GM12878 (cell line): ENCODE measurements around the gene FZD10. TPM values are rescaled to one million over a fixed set of nuclear protein-coding genes. Genes with fewer than 3 reads are reported as not detected.

ENCODE experiments used
- ATAC-seq: fragments of 200-7000 bp; cut with Tn5 transposase; 3 replicates; pipeline ENCODE4 v1.9.1; 2020; ENCODE audit warnings: mild to moderate bottlenecking, moderate library complexity
- BruUV-seq: library from RNA; stranded (reverse); fragments of 400-500 nt; replicated peaks from 2 replicates; lab custom pipeline; 2021; lab: Mats Ljungman, UMichigan
- CTCF ChIA-PET: fragments of 300-600 bp; sonication (Branson Sonifier 250); formaldehyde crosslinking; extraction: SDS; loops from one replicate; lab custom pipeline; 2021; ENCODE audit warnings: inconsistent platforms; lab: Yijun Ruan, JAX
- POLR2A ChIA-PET: fragments of 350-600 bp; formaldehyde crosslinking; extraction: SDS; loops from one replicate; lab custom pipeline; 2021; ENCODE audit warnings: inconsistent platforms; lab: Charles Lee
- RAD21 ChIA-PET: fragments of 300-600 bp; sonication (Branson Sonifier 250); formaldehyde crosslinking; loops from one replicate; lab custom pipeline; 2023; ENCODE audit warnings: antibody characterized with exemption; ENCODE audit not compliant: unreplicated experiment; lab: Charles Lee
- SMC1A ChIA-PET: fragments of 300-600 bp; sonication (Branson Sonifier 250); formaldehyde crosslinking; loops from one replicate; lab custom pipeline; 2023; ENCODE audit not compliant: unreplicated experiment, uncharacterized antibody; lab: Charles Lee
- DNase-seq: peaks from one replicate; pipeline ENCODE4 v3.0.0-alpha.2; 2011; ENCODE audit warnings: low read depth, low spot score
- FAIRE-seq: peaks from 3 replicates; lab custom pipeline; 2011; peaks lifted over from hg19 to GRCh38; lab: Jason Lieb, UNC
- H2AFZ ChIP-seq: 2 replicates; pipeline ENCODE4 v1.6.0; 2011; ENCODE audit warnings: low read depth, low read length, control low read depth; ENCODE audit not compliant: control insufficient read depth
- H3K27ac ChIP-seq: 2 replicates; pipeline ENCODE4 v1.5.1; 2011; ENCODE audit warnings: control low read depth; ENCODE audit not compliant: control insufficient read depth, insufficient read depth
- H3K27me3 ChIP-seq, 2 experiments: replicated peaks in 1 of 2; 2 replicates each; pipeline versions ENCODE4 v1.6.0 to v1.6.1; 2011; ENCODE audit warnings: low read length in 1 of 2; ENCODE audit not compliant: control insufficient read depth in 2 of 2, insufficient read depth in 2 of 2
- H3K36me3 ChIP-seq, 2 experiments: 2 replicates each; pipeline ENCODE4 v1.5.1; 2011; ENCODE audit warnings: low read length in 1 of 2; ENCODE audit not compliant: control insufficient read depth in 2 of 2, insufficient read depth in 2 of 2
- H3K4me1 ChIP-seq: 2 replicates; pipeline ENCODE4 v1.6.1; 2011; ENCODE audit warnings: mild to moderate bottlenecking, low read length, moderate library complexity, mixed read lengths; ENCODE audit not compliant: control insufficient read depth, insufficient read depth
- H3K4me2 ChIP-seq: 2 replicates; pipeline ENCODE4 v1.6.0; 2011; ENCODE audit warnings: control low read depth; ENCODE audit not compliant: control insufficient read depth, insufficient read depth
- H3K4me3 ChIP-seq: fragments of 200-600 bp; sonication (generic); 2 replicates; pipeline ENCODE4 v1.5.1; 2016
- H3K79me2 ChIP-seq: 2 replicates; pipeline ENCODE4 v1.6.0; 2011; ENCODE audit warnings: low read length; ENCODE audit not compliant: control insufficient read depth, insufficient read depth
- H3K9ac ChIP-seq: 2 replicates; pipeline ENCODE4 v1.8.0; 2011; ENCODE audit warnings: low read length, control low read depth, mixed read lengths; ENCODE audit not compliant: control insufficient read depth, insufficient read depth
- H3K9me3 ChIP-seq: replicated peaks from 3 replicates; pipeline ENCODE4 v1.5.1; 2011; ENCODE audit warnings: mild to moderate bottlenecking, low read length; ENCODE audit not compliant: control insufficient read depth, insufficient read depth
- H4K20me1 ChIP-seq: 2 replicates; pipeline ENCODE4 v1.6.0; 2011; ENCODE audit not compliant: control insufficient read depth, insufficient read depth
- CHD1 ChIP-seq: IDR thresholded peaks from 2 replicates; pipeline ENCODE4 v1.6.1; 2012; ENCODE audit warnings: low read depth, low read length, improper control_type of control experiment
- CTCF ChIP-seq, 3 experiments: IDR thresholded peaks in 2 of 3; conservative IDR thresholded peaks in 1 of 3; 2 replicates each; pipeline ENCODE4 v1.5.1; 2011; ENCODE audit warnings: low read depth in 3 of 3, low read length in 3 of 3, mild to moderate bottlenecking in 3 of 3, control low read depth in 2 of 3, moderate library complexity in 2 of 3, inconsistent platforms in 1 of 3, mixed read lengths in 1 of 3; ENCODE audit not compliant: control insufficient read depth in 2 of 3, insufficient read depth in 1 of 3; ENCODE audit errors: extremely low read depth in 1 of 3
- EP300 ChIP-seq, 2 experiments: fragments of 150-350 bp in 1 of 2; IDR thresholded peaks; 2 replicates each; pipeline ENCODE4 v1.6.1; 2011 to 2012; ENCODE audit warnings: low read depth in 2 of 2, low read length in 2 of 2, borderline replicate concordance in 1 of 2, improper control_type of control experiment in 1 of 2, inconsistent platforms in 1 of 2; ENCODE audit not compliant: control insufficient read depth in 1 of 2
- GATAD2B ChIP-seq: fragments of 450-650 bp; conservative IDR thresholded peaks from 2 replicates; pipeline ENCODE4 v1.6.1; 2017; ENCODE audit warnings: low read depth, mild to moderate bottlenecking, moderate library complexity
- IRF3 ChIP-seq: fragments of 450-650 bp; IDR thresholded peaks from 2 replicates; pipeline ENCODE4 v1.6.1; 2014; ENCODE audit warnings: mild to moderate bottlenecking
- MTA3 ChIP-seq: IDR thresholded peaks from 2 replicates; pipeline ENCODE4 v1.6.1; 2012; ENCODE audit warnings: low read length, inconsistent platforms, borderline replicate concordance
- SMC3 ChIP-seq: IDR thresholded peaks from 2 replicates; pipeline ENCODE4 v1.6.1; 2011; ENCODE audit warnings: low read length, improper control_type of control experiment, borderline replicate concordance
- SPI1 ChIP-seq: IDR thresholded peaks from 2 replicates; pipeline ENCODE4 v1.6.1; 2011; ENCODE audit warnings: low read depth, mild to moderate bottlenecking, low read length, moderate library complexity, borderline replicate concordance; ENCODE audit not compliant: insufficient read depth
- SRF ChIP-seq, 2 experiments: IDR thresholded peaks; 2 replicates each; pipeline ENCODE4 v1.6.1; 2011; ENCODE audit warnings: low read depth in 2 of 2, low read length in 2 of 2, mild to moderate bottlenecking in 1 of 2, moderate library complexity in 1 of 2
- STAT3 ChIP-seq: IDR thresholded peaks from 2 replicates; pipeline ENCODE4 v1.6.1; 2011; ENCODE audit warnings: low read depth, low read length, improper control_type of control experiment
- ZNF622 ChIP-seq: fragments of 450-650 bp; IDR thresholded peaks from 2 replicates; pipeline ENCODE4 v1.6.1; 2017; ENCODE audit warnings: mild to moderate bottlenecking, inconsistent platforms
- WGBS: methylation state at CpG from one replicate; pipeline ENCODE4 v1.1.6; 2016; ENCODE audit warnings: low lambda C conversion rate; ENCODE audit not compliant: insufficient replicate concordance, insufficient coverage; ENCODE audit errors: missing lambda C conversion rate; 5-methylcytosine and 5-hydroxymethylcytosine counted together
- in situ Hi-C: fragments of 300-500 bp; cut with MboI; formaldehyde crosslinking; loops from 9 replicates; pipeline ENCODE4 v1.14.3; 2018; ENCODE audit warnings: mixed read lengths
- intact Hi-C: fragments of 100-400 bp; cut with micrococcal nuclease; formaldehyde crosslinking; loops from one replicate; pipeline ENCODE4 v1.14.2; 2022; ENCODE audit not compliant: unreplicated experiment
- polyA plus RNA-seq, 11 experiments: library from polyadenylated mRNA; depleted of rRNA in 4 of 11; unstranded in 6 of 11; stranded (reverse) in 5 of 11; fragments of >200 nt; fragmentation: Nextera tagmentation in 4 of 11; fragmentation: Illumina TruSeq in 1 of 11; extraction: Ambion mirVana in 4 of 11; extraction: Trizol in 1 of 11; gene quantifications; 1 replicate in 1 of 11; 2 replicates in 10 of 11; pipeline versions ENCODE4 v1.2.1 to v1.2.3, GENCODE V29; 2011 to 2016; ENCODE audit warnings: inconsistent platforms in 2 of 11, missing spikeins in 2 of 11, low read depth in 1 of 11
- total RNA-seq, 4 experiments: library from RNA; depleted of rRNA in 3 of 4; stranded (reverse); fragments of >200 nt in 3 of 4; fragmentation: Illumina TruSeq in 1 of 4; extraction: Trizol in 1 of 4; gene quantifications; 2 replicates each; pipeline versions ENCODE4 v1.2.1 to v1.2.3, GENCODE V29; 2013 to 2021

FZD10 gene
- total and polyA plus RNA-seq, 10 of the 15 experiments (the other 5 are each of a cell fraction or from before 2014, with no cell fraction given) = not detected

GRCh38 chr12:130119241-130119861 lies 42.9 kb upstream of the FZD10 start (continued):
- TF ChIP-seq MTA3 (no peak), STAT3 (no peak), EP300 (IDR thresholded peaks at IDR 0.05; ENCODE audit: borderline replicate concordance in 1 of 2, control insufficient read depth in 1 of 2, low read depth in 2 of 2, low read length in 2 of 2) (no peak)
- TF ChIP-seq, all 136 proteins: peak for 0

GRCh38 chr12:130120012-130120805 lies 42.1 kb upstream of the FZD10 start:
- ChIA-PET RAD21 (no interaction called here), POLR2A (no interaction called here), SMC1A (no interaction called here), CTCF (no interaction called here)
- no peaks in the 10 kb centered on the region for H4K20me1 ChIP-seq
- H3K9ac ChIP-seq = no peak overlapping the region
- no peak for TF ChIP-seq SMC3
- no peak for TF ChIP-seq CTCF (IDR thresholded peaks at IDR 0.05 in 2 of 3, conservative IDR thresholded peaks at IDR 0.05 in 1 of 3; ENCODE audit: control insufficient read depth in 2 of 3, extremely low read depth in 1 of 3, insufficient read depth in 1 of 3, low read depth in 3 of 3, low read length in 3 of 3)
- no peak for TF ChIP-seq GATAD2B
- no peak for TF ChIP-seq IRF3
- no peak for TF ChIP-seq SRF (IDR thresholded peaks at IDR 0.05; ENCODE audit: low read depth in 2 of 2, low read length in 2 of 2)
- no peak for TF ChIP-seq SPI1
- no peak for TF ChIP-seq ZNF622
- no peak for TF ChIP-seq CHD1
- FAIRE-seq (no peak), ATAC-seq (no peak), DNase-seq (no peak)
- WGBS = 49% methylated on average over 30 of the region's 31 CpGs
- H3K79me2 ChIP-seq = no peaks in the 10 kb centered on the region
- H3K36me3 ChIP-seq = no peaks in the 10 kb centered on the region
- H3K9me3 ChIP-seq = no peaks in the 10 kb centered on the region; the same call in 2 of the 3 replicates
- H3K27ac ChIP-seq = no peak overlapping the region
- no TSS peak for BruUV-seq
- intact Hi-C loops (no loop called here), in situ Hi-C loops (no loop called here)
- H2AFZ ChIP-seq = no peak overlapping the region
- H3K4me3 ChIP-seq = no peak overlapping the region
- no peaks in the 10 kb centered on the region for H3K4me1 ChIP-seq
- no peak overlapping the region for H3K4me2 ChIP-seq
- H3K27me3 ChIP-seq = no peaks in the 10 kb centered on the region
